Heart left ventricle (tissue), 16 donors: ENCODE results near the gene DMAC2. TPM values are rescaled to one million over a fixed set of nuclear protein-coding genes. Genes with fewer than 3 reads are reported as not detected.
A peak's percentile ranks its signal among the peaks of the same experiment; 100 is the strongest.

Experiments
- ATAC-seq, 4 donors: fragments of 200-7000 bp; cut with Tn5 transposase; one replicate each; pipeline ENCODE4 v1.9.1; 2020 to 2022; ENCODE audit warnings: moderate library complexity in 4 of 4, mild to moderate bottlenecking in 3 of 4, moderate number of reproducible peaks in 1 of 4
- DNase-seq, 5 donors: peaks; one replicate each; pipeline ENCODE4 v3.0.0-alpha.2; 2020
- H3K27ac ChIP-seq, 12 donors: fragments of 200-600 bp; sonication (generic) in 4 of 12; one replicate each; pipeline versions ENCODE4 v1.5.0 to v1.8.0; 2016 to 2022; ENCODE audit warnings: mild to moderate bottlenecking in 2 of 12
- H3K27me3 ChIP-seq, 9 donors: fragments of 200-600 bp; sonication (generic) in 2 of 9; one replicate each; pipeline versions ENCODE4 v1.5.1 to v1.8.0; 2016 to 2022; ENCODE audit warnings: mild to moderate bottlenecking in 3 of 9
- H3K36me3 ChIP-seq, 9 donors: fragments of 200-600 bp; sonication (generic) in 2 of 9; one replicate each; pipeline versions ENCODE4 v1.5.0 to v1.8.0; 2018 to 2022; ENCODE audit warnings: mild to moderate bottlenecking in 2 of 9
- H3K4me1 ChIP-seq, 12 donors: fragments of 200-600 bp; sonication (generic) in 4 of 12; one replicate each; pipeline versions ENCODE4 v1.5.0 to v1.8.0; 2016 to 2022; ENCODE audit warnings: mild to moderate bottlenecking in 3 of 12
- H3K4me3 ChIP-seq, 12 donors: fragments of 200-600 bp; sonication (generic) in 4 of 12; one replicate each; pipeline versions ENCODE4 v1.5.0 to v1.8.0; 2017 to 2022; ENCODE audit warnings: mild to moderate bottlenecking in 9 of 12, moderate library complexity in 4 of 12
- H3K9me3 ChIP-seq, 12 donors: fragments of 200-600 bp; sonication (generic) in 4 of 12; one replicate each; pipeline versions ENCODE4 v1.5.0 to v1.8.0; 2016 to 2022; ENCODE audit warnings: mild to moderate bottlenecking in 1 of 12
- POLR2A ChIP-seq, 2 donors: fragments of 450-650 bp; IDR thresholded peaks; one replicate each; pipeline ENCODE4 v1.6.1; 2017; ENCODE audit warnings: antibody characterized with exemption in 2 of 2, mild to moderate bottlenecking in 2 of 2, moderate library complexity in 2 of 2
- WGBS, 4 donors: extraction: QIAGEN DNeasy Blood & Tissue Kit in 2 of 4; methylation state at CpG; one replicate each; pipeline versions ENCODE4 v1.1.5 to v1.1.7; 2013 to 2018; 5-methylcytosine and 5-hydroxymethylcytosine counted together
- intact Hi-C, 10 donors: fragments of 100-400 bp; cut with DNase I; formaldehyde crosslinking; loops; one replicate each; pipeline versions ENCODE4 v1.11.1 to v1.14.2; 2022
- polyA plus RNA-seq, 2 donors: library from polyadenylated mRNA; stranded (reverse); fragments of 200-250 nt; gene quantifications; one replicate each; pipeline ENCODE4 v1.2.3, GENCODE V29; 2013
- total RNA-seq, 9 donors: library from RNA; depleted of rRNA in 2 of 9; stranded (reverse); fragments of >200 nt in 2 of 9; fragmentation: NEBNext Ultra II Directional in 3 of 9; extraction: Animal tissue kit (Norgen Biotek cat#: 25700) in 3 of 9; gene quantifications; one replicate each; pipeline versions ENCODE4 v1.1.0 to v1.2.4, GENCODE V29; 2016 to 2023
- TF ChIP-seq, protein P1 (sequence below), 12 donors: fragments of 200-600 bp; sonication (generic) in 4 of 12; IDR thresholded peaks; one replicate each; pipeline versions ENCODE4 v1.5.0 to v1.8.0; 2018 to 2022; ENCODE audit warnings: antibody characterized with exemption in 12 of 12, mild to moderate bottlenecking in 5 of 12
- donor health status: ischemic (EF 13 %, LVEDD 7.1; RV severe dilation, severe dysfunction).
- donor health status: healthy with polysubstance abuse.
- donor health status: DM: no; HTN: yes; CAD: no.
- donor health status: DM: no; HTN: no; CAD: no.
- donor health status: ischemic (EF 25% LVEDD 6.9; RV normal size, moderate dysfunction).
- donor health status: ischemic (EF 25% LVEDD 5.7; RV mildly dilated, moderate dysfunction).
- donor health status: healthy.
- donor health status: DM: yes; HTN: yes; CAD: no.
- donor health status: ischemic (EF 35%, LVEDD 5.7; RV mildly dilated, moderate dysfunction).
- donor health status: nonischemic (EF 11% LVEDD 7.7; RV severe dilation, severe dysfunction).
- donor health status: DM: yes; HTN: yes; CAD: no.
- donor health status: PGD.
- donor health status: ischemic (EF 29% LVEDD 5.4; RV normal size, mild dysfunction).
- donor health status: nonischemic (EF 23%, LVEDD 6.1; RV moderate dilation, normal function).

Gene DMAC2
- total and polyA plus RNA-seq, 11 donors, result 67.9 to 138 (median 114) TPM

DNA sequence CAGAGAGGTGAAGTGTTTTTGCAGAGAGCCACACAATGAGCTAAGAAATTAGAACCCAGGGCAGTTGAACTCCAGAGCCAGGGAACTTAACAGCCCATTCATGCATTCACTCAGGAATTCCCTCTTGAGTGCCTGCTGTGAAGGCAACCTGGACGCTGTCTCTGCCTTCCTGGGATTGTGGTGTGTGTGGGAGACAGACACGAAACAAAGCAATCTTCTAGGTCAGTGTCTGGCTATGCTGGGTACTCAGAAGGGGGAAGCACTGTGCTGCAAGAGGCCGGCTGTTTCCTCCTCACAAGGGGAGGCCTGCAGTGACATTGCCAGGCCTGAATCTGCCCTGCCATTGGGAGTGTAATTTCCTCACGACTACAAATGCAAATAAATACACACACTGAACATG is 32.4 kb downstream of the DMAC2 start:
- ATAC-seq (peak in 3 of 4 donors; percentile 8 to 57 (median 55)), DNase-seq (peak in 2 of 5 donors; percentile 37 to 68)
- peaks cover 0 to 21% (median 0%) of the 10 kb centered on the region in 9 donors for H3K36me3 ChIP-seq
- WGBS, 4 donors, result 23 to 53% (median 43%) methylated on average over 4 of the region's 4 CpGs
- no peaks in the 10 kb centered on the region for H3K27me3 ChIP-seq
- TF ChIP-seq POLR2A (IDR thresholded peaks at IDR 0.05), result no peak
- TF ChIP-seq, protein P1, sequence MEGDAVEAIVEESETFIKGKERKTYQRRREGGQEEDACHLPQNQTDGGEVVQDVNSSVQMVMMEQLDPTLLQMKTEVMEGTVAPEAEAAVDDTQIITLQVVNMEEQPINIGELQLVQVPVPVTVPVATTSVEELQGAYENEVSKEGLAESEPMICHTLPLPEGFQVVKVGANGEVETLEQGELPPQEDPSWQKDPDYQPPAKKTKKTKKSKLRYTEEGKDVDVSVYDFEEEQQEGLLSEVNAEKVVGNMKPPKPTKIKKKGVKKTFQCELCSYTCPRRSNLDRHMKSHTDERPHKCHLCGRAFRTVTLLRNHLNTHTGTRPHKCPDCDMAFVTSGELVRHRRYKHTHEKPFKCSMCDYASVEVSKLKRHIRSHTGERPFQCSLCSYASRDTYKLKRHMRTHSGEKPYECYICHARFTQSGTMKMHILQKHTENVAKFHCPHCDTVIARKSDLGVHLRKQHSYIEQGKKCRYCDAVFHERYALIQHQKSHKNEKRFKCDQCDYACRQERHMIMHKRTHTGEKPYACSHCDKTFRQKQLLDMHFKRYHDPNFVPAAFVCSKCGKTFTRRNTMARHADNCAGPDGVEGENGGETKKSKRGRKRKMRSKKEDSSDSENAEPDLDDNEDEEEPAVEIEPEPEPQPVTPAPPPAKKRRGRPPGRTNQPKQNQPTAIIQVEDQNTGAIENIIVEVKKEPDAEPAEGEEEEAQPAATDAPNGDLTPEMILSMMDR (IDR thresholded peaks at IDR 0.05), result peak in 1 of 12 donors; percentile 23
- H3K9me3 ChIP-seq, result no peaks in the 10 kb centered on the region
- peaks cover 0 to 93% (median 79%) of the 10 kb centered on the region in 12 donors for H3K4me1 ChIP-seq
- H3K27ac ChIP-seq, result peak overlapping the region in 11 of 12 donors; percentile 38 to 88 (median 78)
- intact Hi-C loops, result no loop called here
- H3K4me3 ChIP-seq, result no peak overlapping the region

DNA sequence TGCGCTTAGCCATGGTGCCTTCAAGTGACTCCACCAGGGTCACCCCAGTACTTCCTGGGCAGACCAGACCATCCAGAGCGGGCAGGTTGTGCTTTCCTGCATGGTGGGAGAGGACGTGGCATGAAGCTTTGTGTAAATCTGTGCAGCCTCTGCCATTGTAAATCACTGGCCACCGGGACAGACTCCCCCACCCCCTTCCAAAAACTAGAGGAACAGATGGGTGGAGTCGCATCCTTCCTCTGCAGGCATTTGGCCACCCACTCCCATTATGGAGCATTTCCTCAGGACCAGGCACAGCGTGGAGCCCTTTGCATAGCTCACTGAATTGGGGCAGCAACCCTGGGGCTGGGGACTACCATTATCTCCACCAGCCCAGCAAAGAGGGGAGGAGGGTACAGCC is 33.9 kb downstream of the DMAC2 start:
- Histone ChIP-seq H3K36me3 (peaks cover 0 to 15% (median under 1%) of the 10 kb centered on the region in 9 donors), H3K4me1 (peaks cover 0 to 90% (median 72%) of the 10 kb centered on the region in 12 donors), H3K9me3 (no peaks in the 10 kb centered on the region), H3K27ac (peak overlapping the region; percentile 15 to 88 (median 78)), H3K27me3 (no peaks in the 10 kb centered on the region), H3K4me3 (no peak overlapping the region)
- 38 to 74% (median 58%) methylated on average over 4 to 6 of the region's 6 CpGs for WGBS, 4 donors
- intact Hi-C loops, result loop anchor here in 1 of 10 donors (2.0 kb wide), 1 partner anchor 51 kb away; no protein-coding TSS in a partner anchor
- peak in 4 of 5 donors; percentile 41 to 65 (median 52) for DNase-seq
- no peak for TF ChIP-seq POLR2A (IDR thresholded peaks at IDR 0.05)
- TF ChIP-seq, protein P1 (IDR thresholded peaks at IDR 0.05), result no peak
- ATAC-seq, result peak in 3 of 4 donors; percentile 28 to 50 (median 33)

DNA sequence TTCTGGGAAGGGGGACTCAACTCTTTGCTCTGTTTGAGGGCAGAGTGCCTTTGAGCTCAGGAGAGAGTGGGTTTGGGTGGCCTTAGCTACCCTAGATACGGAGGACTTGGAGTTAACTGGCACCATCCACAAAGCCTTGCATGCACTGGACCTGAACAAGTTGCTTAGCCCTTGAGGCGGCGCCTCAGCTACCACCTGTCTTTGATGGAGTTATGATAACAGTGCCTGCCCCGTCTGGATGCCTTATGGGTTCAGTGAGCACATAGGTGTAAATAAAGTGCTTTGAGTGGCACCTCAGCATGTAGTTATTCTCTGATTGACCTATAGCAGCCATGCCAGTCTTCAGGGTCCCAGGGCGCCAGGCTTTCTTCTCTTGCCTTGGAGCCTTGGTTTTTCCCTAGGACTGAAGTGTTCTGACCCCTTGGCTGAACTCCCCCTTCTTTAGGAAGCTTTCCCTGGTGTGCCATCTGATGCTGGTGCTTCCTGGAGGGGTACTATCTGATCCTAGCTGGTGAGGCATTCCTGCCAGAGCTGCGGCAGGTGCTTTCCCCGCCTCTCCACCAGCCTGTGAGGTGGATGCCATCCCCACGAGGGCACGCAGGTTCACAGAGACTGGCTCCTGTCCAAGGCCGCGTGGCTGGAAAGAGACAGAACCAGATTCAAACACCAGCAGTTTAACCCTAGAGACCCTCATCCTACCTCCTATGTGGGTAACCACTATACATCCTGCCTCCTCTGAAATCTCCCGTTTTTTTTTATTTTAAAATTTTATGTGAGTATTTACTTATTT is 36.3 kb downstream of the DMAC2 start:
- peaks cover 4 to 79% (median 64%) of the 10 kb centered on the region in 12 donors for H3K4me1 ChIP-seq
- H3K9me3 ChIP-seq, result no peaks in the 10 kb centered on the region
- H3K36me3 ChIP-seq, result peaks cover 0 to 12% (median 0%) of the 10 kb centered on the region in 9 donors
- no peak for DNase-seq
- no peaks in the 10 kb centered on the region for H3K27me3 ChIP-seq
- WGBS, 4 donors, result 55 to 62% (median 58%) methylated on average over 10 to 12 of the region's 12 CpGs
- TF ChIP-seq, protein P1 (IDR thresholded peaks at IDR 0.05), result no peak
- TF ChIP-seq POLR2A (IDR thresholded peaks at IDR 0.05), result no peak
- peak overlapping the region in 9 of 12 donors; percentile 13 to 78 (median 29) for H3K27ac ChIP-seq
- no peak for ATAC-seq
- no peak overlapping the region for H3K4me3 ChIP-seq
- intact Hi-C loops, result no loop called here

DNA sequence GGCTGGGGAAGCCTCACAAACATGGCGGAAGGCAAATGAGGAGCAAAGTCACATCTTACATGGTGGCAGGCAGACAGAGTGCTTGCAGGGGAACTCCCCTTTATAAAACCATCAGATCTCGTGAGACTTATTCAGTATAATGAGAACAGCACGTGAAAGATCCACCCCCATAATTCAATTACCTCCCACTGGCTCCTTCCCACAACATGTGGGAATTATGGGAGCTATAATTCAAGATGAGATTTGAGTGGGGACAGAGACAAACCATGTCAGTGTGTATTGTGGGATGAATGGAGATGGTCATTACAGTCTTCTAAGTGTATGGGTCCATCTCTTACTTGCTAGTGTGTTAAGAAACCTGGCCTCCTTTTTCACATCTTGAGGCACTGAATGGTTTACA is 37.7 kb downstream of the DMAC2 start:
- Histone ChIP-seq H3K4me3 (no peak overlapping the region), H3K9me3 (no peaks in the 10 kb centered on the region), H3K27me3 (no peaks in the 10 kb centered on the region), H3K4me1 (peaks cover 4 to 71% (median 53%) of the 10 kb centered on the region in 12 donors), H3K27ac (peak overlapping the region in 9 of 12 donors; percentile 15 to 78 (median 36)), H3K36me3 (peaks cover 0 to 12% (median 0%) of the 10 kb centered on the region in 9 donors)
- intact Hi-C loops, result no loop called here
- 66 to 78% (median 71%) methylated on average over 3 of the region's 3 CpGs for WGBS, 4 donors
- DNase-seq (no peak), ATAC-seq (no peak)
- TF ChIP-seq POLR2A (IDR thresholded peaks at IDR 0.05), result no peak
- TF ChIP-seq, protein P1 (IDR thresholded peaks at IDR 0.05), result no peak
